ENCODE data around the gene APOBEC3C. TPM values are rescaled to one million over a fixed set of nuclear protein-coding genes. Genes with fewer than 3 reads are reported as not detected.

Gene APOBEC3C
- total and polyA plus RNA-seq, 11 donors = 7.3 to 53.8 (median 24.9) TPM

Other genes starting within 250 kb of the APOBEC3C start
- gene DNAL4, start 220.1 kb upstream of the APOBEC3C start, total RNA-seq = 10 to 100 TPM in 5 of 9 donors, 1 to 10 TPM in 4; 8.2 to 16.4 (median 10.4) TPM
- gene DNAL4, start 220.1 kb upstream of the APOBEC3C start, polyA plus RNA-seq = 10 to 100 TPM in 1 of 2 donors, 1 to 10 TPM in 1; 7.9 to 14.9 TPM
- gene NPTXR, start 170.2 kb upstream of the APOBEC3C start, total RNA-seq = 10 to 100 TPM; 15.4 to 34.0 (median 20.7) TPM
- gene NPTXR, start 170.2 kb upstream of the APOBEC3C start, polyA plus RNA-seq = 10 to 100 TPM; 18.8 to 19.1 TPM
- 10 to 100 TPM; 28.3 to 59.0 (median 43.9) TPM for gene CBX6, start 142.0 kb upstream of the APOBEC3C start, total RNA-seq
- 10 to 100 TPM; 21.1 to 43.5 TPM for gene CBX6, start 142.0 kb upstream of the APOBEC3C start, polyA plus RNA-seq
- 1 to 10 TPM in 3 of 9 donors, under 1 TPM in 3, not detected in 3; 0.36 to 7.7 (median 1.4) TPM for gene APOBEC3A, start 56.6 kb upstream of the APOBEC3C start, total RNA-seq
- gene APOBEC3A, start 56.6 kb upstream of the APOBEC3C start, polyA plus RNA-seq = 1 to 10 TPM in 1 of 2 donors, under 1 TPM in 1; 0.58 to 1.4 TPM
- gene APOBEC3B, start 31.9 kb upstream of the APOBEC3C start, total RNA-seq = 10 to 100 TPM in 1 of 9 donors, 1 to 10 TPM in 3, under 1 TPM in 3, not detected in 2; 0.49 to 10.3 (median 1.1) TPM
- gene APOBEC3B, start 31.9 kb upstream of the APOBEC3C start, polyA plus RNA-seq = 1 to 10 TPM in 1 of 2 donors, under 1 TPM in 1; 0.85 to 1.0 TPM
- gene APOBEC3D, start 6.9 kb downstream of the APOBEC3C start, total RNA-seq = 1 to 10 TPM in 4 of 9 donors, under 1 TPM in 5; 0.20 to 4.7 (median 0.87) TPM
- 1 to 10 TPM in 1 of 2 donors, under 1 TPM in 1; 0.80 to 1.4 TPM for gene APOBEC3D, start 6.9 kb downstream of the APOBEC3C start, polyA plus RNA-seq
- 10 to 100 TPM in 2 of 9 donors, 1 to 10 TPM in 7; 1.2 to 18.2 (median 4.3) TPM for gene APOBEC3F, start 26.6 kb downstream of the APOBEC3C start, total RNA-seq
- gene APOBEC3F, start 26.6 kb downstream of the APOBEC3C start, polyA plus RNA-seq = 1 to 10 TPM; 1.4 to 9.6 TPM
- 10 to 100 TPM in 1 of 9 donors, 1 to 10 TPM in 8; 1.8 to 21.9 (median 3.3) TPM for gene APOBEC3G, start 63.0 kb downstream of the APOBEC3C start, total RNA-seq
- gene APOBEC3G, start 63.0 kb downstream of the APOBEC3C start, polyA plus RNA-seq = 1 to 10 TPM; 2.9 to 3.5 TPM
- gene APOBEC3H, start 83.0 kb downstream of the APOBEC3C start, total RNA-seq = 1 to 10 TPM in 1 of 9 donors, under 1 TPM in 3, not detected in 5; 0.21 to 1.7 (median 0.61) TPM
- under 1 TPM in 1 of 2 donors, not detected in 1; 0.46 TPM for gene APOBEC3H, start 83.0 kb downstream of the APOBEC3C start, polyA plus RNA-seq
- 100 to 1,000 TPM in 1 of 9 donors, 10 to 100 TPM in 8; 48.3 to 187 (median 75.0) TPM for gene CBX7, start 138.4 kb downstream of the APOBEC3C start, total RNA-seq
- gene CBX7, start 138.4 kb downstream of the APOBEC3C start, polyA plus RNA-seq = 10 to 100 TPM; 50.1 to 60.4 TPM
- 10 to 100 TPM; 15.2 to 43.7 (median 21.8) TPM for gene PDGFB, start 230.7 kb downstream of the APOBEC3C start, total RNA-seq
- 10 to 100 TPM in 1 of 2 donors, 1 to 10 TPM in 1; 9.0 to 21.3 TPM for gene PDGFB, start 230.7 kb downstream of the APOBEC3C start, polyA plus RNA-seq

Data from heart left ventricle (tissue), 11 donors.